Activated CD4-positive, CD25-positive, alpha-beta regulatory T cell (primary cell): ENCODE data around the gene SPDYE2.
"Not testable (repeated sequence)": the region's sequence is repeated elsewhere in the genome, so short reads cannot be mapped to it uniquely, and the experiment has no call there.

Source experiments
- DNase-seq, 4 experiments: peaks; one replicate each; lab custom pipeline; 2025; lab: John Stamatoyannopoulos, UW

Gene SPDYE2

GRCh38 chr7:102540604-102541003 lies 10.4 kb upstream of the SPDYE2 start:
- DNase-seq: not testable (repeated sequence)

- DNase-seq: not testable (repeated sequence)
Observed at GRCh38 chr7:102542083-102542482, 8.9 kb upstream of the SPDYE2 start.

GRCh38 chr7:102542771-102543170 lies 8.3 kb upstream of the SPDYE2 start:
- DNase-seq: not testable (repeated sequence)

- not testable (repeated sequence) for DNase-seq
Observed at GRCh38 chr7:102543596-102543995, 7.4 kb upstream of the SPDYE2 start, which contains the start of gene UPK3BL2. UPK3BL2 (minus strand) TSS chr7:102543696; CDS start chr7:102543636, 60 bp downstream.

- DNase-seq: not testable (repeated sequence)
Observed at GRCh38 chr7:102544372-102544771, 6.7 kb upstream of the SPDYE2 start.

- DNase-seq: not testable (repeated sequence)
Observed at GRCh38 chr7:102545288-102545687, 5.7 kb upstream of the SPDYE2 start.

GRCh38 chr7:102546353-102546752 lies 4.7 kb upstream of the SPDYE2 start:
- DNase-seq: not testable (repeated sequence)

GRCh38 chr7:102568620-102569019 lies 17.6 kb downstream of the SPDYE2 start:
- DNase-seq: not testable (repeated sequence)

GRCh38 chr7:102572261-102573239 lies 21.5 kb downstream of the SPDYE2 start, which contains the start of gene POLR2J3:
POLR2J3 (minus strand) TSS chr7:102572583; CDS start chr7:102572521, 62 bp downstream.
- not testable (repeated sequence) for DNase-seq

GRCh38 chr7:102574607-102575006 lies 23.6 kb downstream of the SPDYE2 start:
- DNase-seq: not testable (repeated sequence)

- DNase-seq: not testable (repeated sequence)
Observed at GRCh38 chr7:102576363-102576762, 25.3 kb downstream of the SPDYE2 start.

GRCh38 chr7:102577315-102578240 lies 26.6 kb downstream of the SPDYE2 start:
- DNase-seq: not testable (repeated sequence)

- not testable (repeated sequence) for DNase-seq
Observed at GRCh38 chr7:102578486-102578885, 27.5 kb downstream of the SPDYE2 start.

GRCh38 chr7:102581722-102582121 lies 30.7 kb downstream of the SPDYE2 start:
- DNase-seq: not testable (repeated sequence)

GRCh38 chr7:102583495-102583894 lies 32.5 kb downstream of the SPDYE2 start:
- not testable (repeated sequence) for DNase-seq

GRCh38 chr7:102589857-102590256 lies 38.8 kb downstream of the SPDYE2 start:
- DNase-seq: not testable (repeated sequence)

GRCh38 chr7:102592477-102593019 lies 41.5 kb downstream of the SPDYE2 start:
- DNase-seq: not testable (repeated sequence)

GRCh38 chr7:102593637-102594334 lies 42.8 kb downstream of the SPDYE2 start:
- DNase-seq: not testable (repeated sequence)

GRCh38 chr7:102596036-102596435 lies 45.0 kb downstream of the SPDYE2 start:
- DNase-seq: not testable (repeated sequence)

- DNase-seq: not testable (repeated sequence)
Observed at GRCh38 chr7:102599699-102600098, 48.7 kb downstream of the SPDYE2 start.

GRCh38 chr7:102602317-102602716 lies 51.3 kb downstream of the SPDYE2 start:
- DNase-seq: not testable (repeated sequence)
